HG03108 (cell line): ENCODE data around the gene TMEM44.
A peak's percentile ranks its signal among the peaks of the same experiment; 100 is the strongest.

ENCODE experiments used
- ATAC-seq: cut with Tn5 transposase; IDR thresholded peaks from one replicate; pipeline ENCODE4 v1.9.1; 2021; ENCODE audit warnings: moderate library complexity; ENCODE audit not compliant: unreplicated experiment

TMEM44 gene

DNA sequence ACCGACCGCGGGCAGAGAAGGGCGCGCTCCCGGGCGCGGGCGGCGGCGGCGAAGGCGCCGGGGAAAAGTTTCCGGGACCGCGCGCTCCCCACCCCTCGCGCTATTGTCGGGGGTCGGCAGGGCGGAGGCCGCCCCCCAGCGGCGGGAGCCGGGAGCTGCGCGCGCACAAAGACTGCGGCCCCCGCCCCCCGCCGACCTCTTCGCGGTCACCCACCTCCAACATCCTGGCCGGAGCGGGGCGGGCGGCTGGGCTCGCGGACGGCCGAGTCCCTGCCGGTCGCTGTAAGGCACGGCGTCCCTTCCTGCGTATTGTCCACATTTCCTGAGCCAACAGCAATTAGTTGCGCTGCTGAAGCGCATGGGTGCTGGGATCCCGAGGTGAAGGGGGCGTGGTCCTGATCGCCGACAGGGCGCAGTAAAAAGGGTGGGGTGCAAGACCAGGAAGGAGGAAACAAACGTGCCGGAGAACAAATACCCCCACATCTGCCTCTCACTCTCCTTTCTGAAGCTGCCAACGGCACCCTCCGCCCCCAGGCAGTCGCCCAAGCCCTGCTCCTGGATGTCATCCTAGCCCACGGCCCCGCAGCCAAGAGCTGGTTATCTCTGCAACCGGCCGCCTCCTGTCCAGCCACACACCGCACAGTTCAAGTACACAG lies at the start of gene TMEM44:
Gene TMEM44 (minus strand): TSS at position 71 of the 656 bp plus-strand sequence. CDS start 204 bp downstream, outside the sequence.
- ATAC-seq = peak; percentile 76

- peak; percentile 38 for ATAC-seq
These were observed 49.6 kb upstream of the TMEM44 start for GRCh38 chr3:194682694-194683310.

DNA sequence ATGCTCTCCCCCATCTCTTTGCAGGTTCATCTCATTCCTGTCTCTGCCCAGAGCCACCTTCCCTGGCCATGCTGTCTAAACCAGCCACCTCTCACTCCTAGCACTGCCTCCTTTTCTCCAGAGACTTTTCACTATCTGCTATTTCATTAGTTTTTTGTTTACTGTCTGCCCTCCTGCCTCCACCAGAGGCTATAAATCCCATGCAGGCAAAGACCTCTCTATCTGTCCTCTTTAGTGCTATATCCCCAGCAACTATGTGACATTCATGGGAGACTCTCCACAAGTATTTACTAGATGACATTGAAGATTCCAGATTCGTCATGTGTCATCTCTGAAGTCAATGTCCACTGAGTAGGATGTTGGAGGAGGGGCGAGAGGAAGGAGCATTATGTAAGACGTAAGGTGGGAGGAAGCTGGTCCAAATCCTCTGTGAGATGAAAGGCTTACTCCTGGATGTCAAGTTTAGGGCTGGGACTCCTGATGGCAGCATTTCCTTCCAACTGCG lies 49.0 kb upstream of the TMEM44 start:
- ATAC-seq = no peak

GRCh38 chr3:194680888-194681615 lies 47.8 kb upstream of the TMEM44 start:
- no peak for ATAC-seq

DNA sequence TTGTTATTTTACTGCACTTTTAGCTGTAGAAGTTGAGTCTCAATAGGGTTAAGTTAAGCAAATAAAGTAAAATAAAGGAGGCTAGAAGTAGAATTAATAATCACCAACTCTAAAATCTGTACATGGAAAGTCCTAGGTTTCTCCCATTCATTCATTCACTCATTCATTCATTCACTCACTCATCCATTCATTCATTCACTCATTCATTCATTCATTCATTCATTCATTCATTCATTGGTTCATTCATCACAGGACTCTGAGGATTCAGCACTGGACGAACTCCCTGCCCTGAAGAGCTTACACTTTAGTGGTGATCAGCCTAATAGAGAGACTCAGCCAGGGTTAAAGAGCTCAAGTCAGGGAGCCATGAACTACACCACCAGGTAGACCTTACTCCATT lies 43.3 kb upstream of the TMEM44 start:
- ATAC-seq = no peak

DNA sequence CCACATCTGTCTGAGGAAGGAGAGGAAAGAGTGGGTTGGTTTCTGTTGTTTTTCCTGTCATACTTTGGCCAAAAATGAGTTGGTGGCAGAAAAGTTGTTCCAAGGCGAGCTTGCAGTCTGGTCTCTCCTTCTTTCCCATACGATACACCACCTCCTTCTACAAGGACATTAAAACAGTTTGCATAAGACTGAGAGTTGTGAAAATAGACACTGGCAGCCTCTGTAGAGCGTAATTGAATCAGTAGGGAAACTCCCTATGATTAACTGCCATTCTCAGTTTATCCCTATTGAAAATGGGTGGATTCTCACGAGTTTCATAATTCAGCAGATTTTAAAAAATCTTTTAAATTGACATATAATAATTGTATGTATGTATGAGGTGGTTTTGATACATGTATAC lies 42.5 kb upstream of the TMEM44 start:
- ATAC-seq = no peak

GRCh38 chr3:194675081-194675640 lies 41.9 kb upstream of the TMEM44 start:
- ATAC-seq = no peak

GRCh38 chr3:194673761-194674160 lies 40.5 kb upstream of the TMEM44 start:
- no peak for ATAC-seq

- no peak for ATAC-seq
These were observed 39.7 kb upstream of the TMEM44 start for GRCh38 chr3:194672876-194673275.

- ATAC-seq = peak; percentile 86
These were observed 38.9 kb upstream of the TMEM44 start, which contains the start of gene LSG1 for GRCh38 chr3:194671900-194672808. LSG1 (minus strand) TSS chr3:194672191; CDS start chr3:194672162, 29 bp downstream.

DNA sequence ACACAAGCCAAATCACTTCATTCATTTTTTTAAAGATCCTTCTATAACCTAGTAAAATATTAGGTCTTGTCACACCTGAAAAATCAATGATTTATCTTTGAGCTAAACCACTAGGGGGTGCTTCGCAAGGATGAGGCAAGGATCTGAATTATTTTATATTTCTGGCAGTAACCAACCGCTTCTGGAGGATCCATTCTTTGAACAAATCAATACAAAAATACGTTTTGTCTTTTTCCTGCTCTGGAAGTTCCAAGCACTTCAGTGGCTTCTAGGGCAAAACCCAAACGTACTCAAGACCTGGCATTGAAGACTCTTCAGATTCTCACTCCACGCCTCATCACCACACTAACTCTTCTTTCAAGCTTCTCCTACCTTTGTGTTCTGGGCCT lies 38.3 kb upstream of the TMEM44 start:
- no peak for ATAC-seq

GRCh38 chr3:194667363-194667762 lies 34.1 kb upstream of the TMEM44 start:
- ATAC-seq = no peak

DNA sequence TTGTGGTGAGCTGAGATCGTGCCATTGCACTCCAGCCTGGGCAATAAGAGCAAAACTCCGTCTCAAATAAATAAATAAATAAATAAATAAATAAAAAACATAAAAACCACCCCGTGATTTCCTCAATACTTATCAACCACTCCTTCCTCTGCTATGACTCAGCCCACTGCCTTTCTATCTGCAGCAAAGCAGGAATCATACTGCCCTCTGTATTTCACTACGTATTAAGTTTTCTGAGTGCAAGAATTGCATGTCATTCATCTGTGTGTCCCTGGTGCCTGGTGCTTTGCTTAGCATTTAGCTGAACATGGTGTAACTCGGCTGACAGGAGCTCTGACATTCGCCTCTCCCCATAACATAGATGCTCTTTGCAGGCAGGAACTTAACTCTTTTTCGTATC lies 31.6 kb upstream of the TMEM44 start:
- ATAC-seq = no peak

DNA sequence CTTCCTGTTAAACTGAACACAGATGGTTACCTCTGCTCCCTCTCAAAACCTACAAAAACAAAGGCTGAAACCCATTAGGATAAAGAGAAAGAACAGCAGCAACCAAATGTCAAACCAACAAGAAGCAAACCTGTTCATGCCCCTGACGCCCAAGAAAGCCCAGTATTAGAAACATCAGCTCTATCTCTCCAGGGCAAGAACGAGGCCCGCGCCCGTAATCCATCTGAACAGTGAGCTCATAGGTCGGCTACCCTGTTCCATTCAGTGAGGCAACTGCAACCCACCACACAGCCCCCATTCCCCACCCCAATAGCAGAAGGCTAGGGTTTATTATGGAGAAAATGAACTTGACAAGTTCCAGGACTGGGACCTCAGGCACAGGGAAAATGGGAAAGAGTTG lies 28.7 kb upstream of the TMEM44 start:
- no peak for ATAC-seq

- no peak for ATAC-seq
These were observed 28.2 kb upstream of the TMEM44 start for GRCh38 chr3:194661374-194661773.

DNA sequence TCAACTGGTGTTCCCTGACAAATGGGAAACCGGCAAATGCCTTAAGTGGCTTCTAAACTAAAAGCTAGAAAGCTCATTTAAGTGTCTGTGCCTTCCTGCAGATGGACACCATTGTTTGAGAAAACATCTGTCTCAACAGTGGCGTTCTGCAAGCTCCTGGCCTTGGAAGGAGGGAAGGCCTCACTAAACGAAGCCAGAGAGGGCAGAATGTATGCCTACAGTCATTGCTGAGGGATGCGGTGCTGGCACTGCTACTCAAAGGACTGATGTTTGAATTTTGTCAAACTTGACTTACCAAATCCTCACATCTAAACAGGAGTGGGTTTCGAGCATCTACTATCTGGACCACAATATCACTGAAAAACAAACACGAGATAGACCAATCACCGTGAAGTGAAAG lies 26.6 kb upstream of the TMEM44 start:
- no peak for ATAC-seq

- no peak for ATAC-seq
These were observed 25.4 kb upstream of the TMEM44 start for GRCh38 chr3:194658477-194659242.

- no peak for ATAC-seq
These were observed 24.2 kb upstream of the TMEM44 start for GRCh38 chr3:194657439-194657838.

DNA sequence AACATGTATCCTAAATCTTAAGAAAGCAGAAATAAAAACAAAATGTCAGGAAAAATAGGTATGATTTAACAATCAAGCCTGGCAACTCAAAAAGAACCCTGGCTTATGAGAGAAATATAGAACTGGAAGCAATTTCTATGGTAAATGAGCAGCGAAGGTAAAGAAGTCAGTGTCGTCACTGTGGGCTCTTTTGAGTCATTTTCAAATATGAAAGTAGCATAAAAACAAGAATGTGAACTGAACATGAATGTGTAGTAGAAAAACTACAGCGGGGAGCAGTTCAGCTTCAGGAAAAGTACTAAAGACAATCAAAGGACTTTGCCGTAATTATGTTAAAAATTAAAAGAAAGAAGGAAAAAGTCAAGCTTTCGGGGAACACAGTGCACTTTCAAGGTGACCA lies 21.2 kb upstream of the TMEM44 start:
- peak; percentile 85 for ATAC-seq

GRCh38 chr3:194647747-194648146 lies 14.5 kb upstream of the TMEM44 start:
- ATAC-seq = no peak
